Uterus (tissue), 2 donors: ENCODE measurements around the gene VPS54.

Experiments
- POLR2A ChIP-seq, 2 donors: fragments of 450-650 bp; IDR thresholded peaks; one replicate each; pipeline ENCODE4 v1.6.1; 2016; ENCODE audit warnings: antibody characterized with exemption in 2 of 2, mild to moderate bottlenecking in 1 of 2, moderate library complexity in 1 of 2
- TF ChIP-seq, protein P1 (sequence below), 4 experiments: fragments of 200-600 bp in 2 of 4; fragments of 450-650 bp in 2 of 4; sonication (generic) in 2 of 4; IDR thresholded peaks; one replicate each; pipeline ENCODE4 v1.5.1; 2016 to 2019; ENCODE audit warnings: antibody characterized with exemption in 4 of 4, mild to moderate bottlenecking in 2 of 4, moderate library complexity in 1 of 4

DNA sequence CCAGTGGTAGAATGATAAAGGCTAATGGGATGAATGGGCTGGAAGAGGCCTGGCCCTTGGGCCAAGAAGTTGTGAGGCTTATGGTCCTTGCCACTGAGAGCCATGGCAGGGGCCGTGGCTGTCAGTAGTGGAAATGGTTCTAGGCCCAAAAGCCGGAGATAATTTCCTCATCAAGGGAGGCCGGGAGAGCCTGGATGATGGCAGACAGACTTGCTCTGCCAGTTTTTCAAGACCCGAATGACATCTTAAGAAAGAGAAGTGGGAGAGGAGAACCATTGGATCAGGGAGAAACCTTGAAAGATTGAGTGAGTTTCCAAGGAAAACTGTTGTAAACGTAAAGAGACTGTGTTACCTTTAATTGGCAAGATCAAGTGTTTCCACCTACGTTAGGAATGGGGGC is 46.3 kb upstream of the VPS54 start:
- TF ChIP-seq, protein P1, sequence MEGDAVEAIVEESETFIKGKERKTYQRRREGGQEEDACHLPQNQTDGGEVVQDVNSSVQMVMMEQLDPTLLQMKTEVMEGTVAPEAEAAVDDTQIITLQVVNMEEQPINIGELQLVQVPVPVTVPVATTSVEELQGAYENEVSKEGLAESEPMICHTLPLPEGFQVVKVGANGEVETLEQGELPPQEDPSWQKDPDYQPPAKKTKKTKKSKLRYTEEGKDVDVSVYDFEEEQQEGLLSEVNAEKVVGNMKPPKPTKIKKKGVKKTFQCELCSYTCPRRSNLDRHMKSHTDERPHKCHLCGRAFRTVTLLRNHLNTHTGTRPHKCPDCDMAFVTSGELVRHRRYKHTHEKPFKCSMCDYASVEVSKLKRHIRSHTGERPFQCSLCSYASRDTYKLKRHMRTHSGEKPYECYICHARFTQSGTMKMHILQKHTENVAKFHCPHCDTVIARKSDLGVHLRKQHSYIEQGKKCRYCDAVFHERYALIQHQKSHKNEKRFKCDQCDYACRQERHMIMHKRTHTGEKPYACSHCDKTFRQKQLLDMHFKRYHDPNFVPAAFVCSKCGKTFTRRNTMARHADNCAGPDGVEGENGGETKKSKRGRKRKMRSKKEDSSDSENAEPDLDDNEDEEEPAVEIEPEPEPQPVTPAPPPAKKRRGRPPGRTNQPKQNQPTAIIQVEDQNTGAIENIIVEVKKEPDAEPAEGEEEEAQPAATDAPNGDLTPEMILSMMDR (IDR thresholded peaks at IDR 0.05): no peak
- TF ChIP-seq POLR2A (IDR thresholded peaks at IDR 0.05): no peak
